ENCODE measurements around the gene XPR1.

DNA sequence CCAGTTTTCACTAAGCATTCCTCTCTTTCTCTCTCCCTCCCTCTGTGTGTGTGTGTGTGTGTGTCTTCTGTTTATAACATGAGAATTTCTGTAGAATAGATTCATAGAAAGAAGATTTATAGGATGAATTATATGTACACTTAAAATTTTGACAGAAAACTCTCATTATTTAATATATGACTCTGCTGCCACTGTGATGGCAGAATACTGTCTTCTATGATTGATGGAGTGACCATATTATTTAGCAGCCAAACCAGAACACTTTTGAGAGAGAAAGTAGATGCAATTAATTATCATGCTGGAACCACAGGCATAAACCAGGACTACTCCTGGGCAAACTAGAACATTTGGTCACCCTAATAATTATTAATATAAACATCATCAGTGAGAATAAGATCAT lies 34.3 kb upstream of the XPR1 start:
- no peak for TF ChIP-seq POLR2A (IDR thresholded peaks at IDR 0.05; ENCODE audit: low read depth, low read length)
- TF ChIP-seq POU2F2 (IDR thresholded peaks at IDR 0.05; ENCODE audit: low read depth, low read length): no peak
